ENCODE results near the gene GSTP1. TPM values are rescaled to one million over a fixed set of nuclear protein-coding genes. Genes with fewer than 3 reads are reported as not detected.

Gene GSTP1
- polyA plus RNA-seq, 1 of the 3 experiments (the other 2 are of a cell fraction) = 745 TPM

- H4K20me1 ChIP-seq (ENCODE audit: insufficient read depth) = no peaks in the 10 kb centered on the region
- H2AFZ ChIP-seq (ENCODE audit: low read depth) = peak overlapping the region; percentile 91
- H3F3A ChIP-seq (replicated peaks; ENCODE audit: insufficient read depth) = no peaks in the 10 kb centered on the region
- H3K4me1 ChIP-seq (ENCODE audit: control insufficient read depth in 1 of 2, insufficient read depth in 2 of 2, low read depth in 1 of 2, low read length in 1 of 2) = peaks cover 0 to 13% of the 10 kb centered on the region in 2 experiments; a peak in 1 of 4 replicates
- peak overlapping the region; percentile 66 to 81; a peak in 3 of 4 replicates for H3K27ac ChIP-seq (ENCODE audit: low read depth in 2 of 2, low read length in 1 of 2)
- H3K4me2 ChIP-seq = peak overlapping the region; percentile 92
- H3K36me3 ChIP-seq (replicated peaks in 1 of 2; ENCODE audit: control insufficient read depth in 1 of 2, insufficient read depth in 2 of 2, low read length in 1 of 2) = no peaks in the 10 kb centered on the region
- no peaks in the 10 kb centered on the region for H3K27me3 ChIP-seq (ENCODE audit: insufficient read depth)
- TF ChIP-seq, protein P1, sequence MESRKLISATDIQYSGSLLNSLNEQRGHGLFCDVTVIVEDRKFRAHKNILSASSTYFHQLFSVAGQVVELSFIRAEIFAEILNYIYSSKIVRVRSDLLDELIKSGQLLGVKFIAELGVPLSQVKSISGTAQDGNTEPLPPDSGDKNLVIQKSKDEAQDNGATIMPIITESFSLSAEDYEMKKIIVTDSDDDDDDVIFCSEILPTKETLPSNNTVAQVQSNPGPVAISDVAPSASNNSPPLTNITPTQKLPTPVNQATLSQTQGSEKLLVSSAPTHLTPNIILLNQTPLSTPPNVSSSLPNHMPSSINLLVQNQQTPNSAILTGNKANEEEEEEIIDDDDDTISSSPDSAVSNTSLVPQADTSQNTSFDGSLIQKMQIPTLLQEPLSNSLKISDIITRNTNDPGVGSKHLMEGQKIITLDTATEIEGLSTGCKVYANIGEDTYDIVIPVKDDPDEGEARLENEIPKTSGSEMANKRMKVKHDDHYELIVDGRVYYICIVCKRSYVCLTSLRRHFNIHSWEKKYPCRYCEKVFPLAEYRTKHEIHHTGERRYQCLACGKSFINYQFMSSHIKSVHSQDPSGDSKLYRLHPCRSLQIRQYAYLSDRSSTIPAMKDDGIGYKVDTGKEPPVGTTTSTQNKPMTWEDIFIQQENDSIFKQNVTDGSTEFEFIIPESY (IDR thresholded peaks at IDR 0.05; ENCODE audit: borderline replicate concordance, low read depth) = no peak
- TF ChIP-seq RAD21 (IDR thresholded peaks at IDR 0.05; ENCODE audit: low read length) (peak; percentile 48), USF2 (IDR thresholded peaks at IDR 0.05; ENCODE audit: borderline replicate concordance, low read depth, low read length) (no peak), NRF1 (IDR thresholded peaks at IDR 0.05; ENCODE audit: low read depth, low read length) (peak; percentile 48), CHD2 (IDR thresholded peaks at IDR 0.05; ENCODE audit: low read length, partially characterized antibody) (peak; percentile 8), MXI1 (IDR thresholded peaks at IDR 0.05; ENCODE audit: low read depth, low read length) (peak; percentile 73), FOSL2 (IDR thresholded peaks at IDR 0.05; ENCODE audit: borderline replicate concordance, low read depth) (no peak), RCOR1 (IDR thresholded peaks at IDR 0.05; ENCODE audit: low read length) (no peak), MAX (IDR thresholded peaks at IDR 0.05; ENCODE audit: low read depth) (no peak), MEF2A (IDR thresholded peaks at IDR 0.05; ENCODE audit: borderline replicate concordance, low read depth) (no peak), GABPA (IDR thresholded peaks at IDR 0.05; ENCODE audit: low read depth) (peak; percentile 40; the same call in 1 of the 2 replicates), YY1 (IDR thresholded peaks at IDR 0.05; ENCODE audit: low read depth) (no peak), SMC3 (IDR thresholded peaks at IDR 0.05; ENCODE audit: low read depth, low read length) (peak; percentile 44), GATA2 (CRISPR knock-in tag; IDR thresholded peaks at IDR 0.05) (no peak), FOXJ3 (CRISPR knock-in tag; IDR thresholded peaks at IDR 0.05) (no peak), SIN3A (IDR thresholded peaks at IDR 0.05; ENCODE audit: borderline replicate concordance, low read depth, low read length) (no peak), POLR2AphosphoS5 (IDR thresholded peaks at IDR 0.05; ENCODE audit: low read depth, low read length) (peak; percentile 75)
- TF ChIP-seq, protein P2, sequence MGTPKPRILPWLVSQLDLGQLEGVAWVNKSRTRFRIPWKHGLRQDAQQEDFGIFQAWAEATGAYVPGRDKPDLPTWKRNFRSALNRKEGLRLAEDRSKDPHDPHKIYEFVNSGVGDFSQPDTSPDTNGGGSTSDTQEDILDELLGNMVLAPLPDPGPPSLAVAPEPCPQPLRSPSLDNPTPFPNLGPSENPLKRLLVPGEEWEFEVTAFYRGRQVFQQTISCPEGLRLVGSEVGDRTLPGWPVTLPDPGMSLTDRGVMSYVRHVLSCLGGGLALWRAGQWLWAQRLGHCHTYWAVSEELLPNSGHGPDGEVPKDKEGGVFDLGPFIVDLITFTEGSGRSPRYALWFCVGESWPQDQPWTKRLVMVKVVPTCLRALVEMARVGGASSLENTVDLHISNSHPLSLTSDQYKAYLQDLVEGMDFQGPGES (IDR thresholded peaks at IDR 0.05; ENCODE audit: low read depth, low read length) = no peak
- TF ChIP-seq, protein P3, sequence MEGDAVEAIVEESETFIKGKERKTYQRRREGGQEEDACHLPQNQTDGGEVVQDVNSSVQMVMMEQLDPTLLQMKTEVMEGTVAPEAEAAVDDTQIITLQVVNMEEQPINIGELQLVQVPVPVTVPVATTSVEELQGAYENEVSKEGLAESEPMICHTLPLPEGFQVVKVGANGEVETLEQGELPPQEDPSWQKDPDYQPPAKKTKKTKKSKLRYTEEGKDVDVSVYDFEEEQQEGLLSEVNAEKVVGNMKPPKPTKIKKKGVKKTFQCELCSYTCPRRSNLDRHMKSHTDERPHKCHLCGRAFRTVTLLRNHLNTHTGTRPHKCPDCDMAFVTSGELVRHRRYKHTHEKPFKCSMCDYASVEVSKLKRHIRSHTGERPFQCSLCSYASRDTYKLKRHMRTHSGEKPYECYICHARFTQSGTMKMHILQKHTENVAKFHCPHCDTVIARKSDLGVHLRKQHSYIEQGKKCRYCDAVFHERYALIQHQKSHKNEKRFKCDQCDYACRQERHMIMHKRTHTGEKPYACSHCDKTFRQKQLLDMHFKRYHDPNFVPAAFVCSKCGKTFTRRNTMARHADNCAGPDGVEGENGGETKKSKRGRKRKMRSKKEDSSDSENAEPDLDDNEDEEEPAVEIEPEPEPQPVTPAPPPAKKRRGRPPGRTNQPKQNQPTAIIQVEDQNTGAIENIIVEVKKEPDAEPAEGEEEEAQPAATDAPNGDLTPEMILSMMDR (IDR thresholded peaks at IDR 0.05) = peak; percentile 75
- no peaks in the 10 kb centered on the region for H3K79me2 ChIP-seq (ENCODE audit: insufficient read depth)
- no peaks in the 10 kb centered on the region for H3K9me3 ChIP-seq
- peak overlapping the region; percentile 69 to 81 for H3K4me3 ChIP-seq (ENCODE audit: low read depth in 2 of 2, low read length in 1 of 2)
- DNase-seq = peak; percentile 99
- H3K9me2 ChIP-seq = no peaks in the 10 kb centered on the region
- ChIA-PET POLR2A (interaction anchor here (0.6 to 2.4 kb wide), 8 partner anchors 16 to 257 kb away, joined by 3 to 9 read pairs (median 3); partner anchors contain the start of gene GSTP1), CTCF (interaction anchor here (0.6 to 17.8 kb wide), 29 partner anchors 8 to 284 kb away, joined by 3 to 308 read pairs (median 4); partner anchors contain the start of genes ACY3, ALDH3B2 and TBX10)
- H3K9ac ChIP-seq = peak overlapping the region; percentile 72
- WGBS (ENCODE audit: low lambda C conversion rate) = under 1% methylated on average over 18 of the region's 70 CpGs
Measured at GRCh38 chr11:67630228-67630942, 46.8 kb downstream of the GSTP1 start.
